SK-N-SH treated with all-trans-retinoic acid at 6 μM for 48 hours (cell line): ENCODE results near the gene ALOX5.

Experiments
- ATAC-seq: fragments of 200-7000 bp; cut with Tn5 transposase; 3 replicates; pipeline ENCODE4 v1.9.1; 2020; ENCODE audit warnings: mild to moderate bottlenecking, moderate library complexity
- ARNTL ChIP-seq: fragments of 450-650 bp; formaldehyde crosslinking; IDR thresholded peaks from 2 replicates; pipeline ENCODE4 v1.5.0; 2020; ENCODE audit warnings: low read depth, mild to moderate bottlenecking, moderate library complexity, borderline replicate concordance
- BACH2 ChIP-seq: fragments of 250-450 bp; sonication (Bioruptor Pico); IDR thresholded peaks from 2 replicates; pipeline ENCODE4 v1.9.0; 2021; ENCODE audit warnings: mild to moderate bottlenecking, borderline replicate concordance
- CSDC2 ChIP-seq: fragments of 250-450 bp; sonication (Bioruptor Pico); IDR thresholded peaks from 2 replicates; pipeline ENCODE4 v1.5.0; 2020; ENCODE audit warnings: mild to moderate bottlenecking, moderate library complexity
- ESRRG ChIP-seq: fragments of 250-450 bp; sonication (Bioruptor Pico); IDR thresholded peaks from 2 replicates; pipeline ENCODE4 v1.6.1; 2021; ENCODE audit warnings: mild to moderate bottlenecking
- ISL1 ChIP-seq: fragments of 250-450 bp; sonication (Bioruptor Pico); IDR thresholded peaks from 2 replicates; pipeline ENCODE4 v2.1.2; 2022; ENCODE audit warnings: mild to moderate bottlenecking, moderate library complexity
- OSR1 ChIP-seq: fragments of 250-450 bp; sonication (Bioruptor Pico); IDR thresholded peaks from 2 replicates; pipeline ENCODE4 v1.8.0; 2022; ENCODE audit warnings: moderate library complexity, mild to moderate bottlenecking, inconsistent platforms
- PPARA ChIP-seq: fragments of 250-450 bp; sonication (Bioruptor Pico); IDR thresholded peaks from 2 replicates; pipeline ENCODE4 v1.5.0; 2020; ENCODE audit warnings: mild to moderate bottlenecking, borderline replicate concordance
- RARB ChIP-seq: fragments of 250-450 bp; sonication (Bioruptor Pico); IDR thresholded peaks from 2 replicates; pipeline ENCODE4 v1.8.0; 2021; ENCODE audit warnings: mild to moderate bottlenecking, moderate library complexity
- SNAI2 ChIP-seq: fragments of 250-450 bp; sonication (Bioruptor Pico); IDR thresholded peaks from 2 replicates; pipeline ENCODE4 v1.5.0; 2020; ENCODE audit warnings: mild to moderate bottlenecking, moderate library complexity
- TCF4 ChIP-seq: fragments of 250-450 bp; sonication (Bioruptor Pico); IDR thresholded peaks from 2 replicates; pipeline ENCODE4 v1.8.0; 2021; ENCODE audit warnings: mild to moderate bottlenecking, moderate library complexity, borderline replicate concordance
- TOX ChIP-seq: fragments of 250-450 bp; sonication (Bioruptor Pico); IDR thresholded peaks from 2 replicates; pipeline ENCODE4 v1.8.0; 2021; ENCODE audit warnings: mild to moderate bottlenecking, moderate library complexity, borderline replicate concordance
- ZC3H10 ChIP-seq: fragments of 250-450 bp; sonication (Bioruptor Pico); IDR thresholded peaks from 2 replicates; pipeline ENCODE4 v1.5.1; 2021; ENCODE audit warnings: mild to moderate bottlenecking, moderate library complexity
- ZFP3 ChIP-seq: fragments of 250-450 bp; sonication (Bioruptor Pico); IDR thresholded peaks from 2 replicates; pipeline ENCODE4 v1.5.0; 2020; ENCODE audit warnings: mild to moderate bottlenecking, moderate library complexity
- ZFP30 ChIP-seq: fragments of 450-650 bp; formaldehyde crosslinking; IDR thresholded peaks from 2 replicates; pipeline ENCODE4 v1.5.0; 2022; ENCODE audit warnings: mild to moderate bottlenecking, moderate library complexity
- ZNF565 ChIP-seq: fragments of 450-650 bp; formaldehyde crosslinking; conservative IDR thresholded peaks from 2 replicates; pipeline ENCODE4 v1.5.0; 2020; ENCODE audit warnings: low read depth, mild to moderate bottlenecking, moderate library complexity
- ZNF70 ChIP-seq: fragments of 450-650 bp; formaldehyde crosslinking; IDR thresholded peaks from 2 replicates; pipeline ENCODE4 v1.5.0; 2020; ENCODE audit warnings: mild to moderate bottlenecking, moderate library complexity
- ZNF8 ChIP-seq: fragments of 450-650 bp; formaldehyde crosslinking; IDR thresholded peaks from 2 replicates; pipeline ENCODE4 v1.5.0; 2020; ENCODE audit warnings: mild to moderate bottlenecking, moderate library complexity
- TF ChIP-seq, protein P1 (sequence below): fragments of 250-450 bp; sonication (Bioruptor Pico); IDR thresholded peaks from 2 replicates; pipeline ENCODE4 v1.8.0; 2021; ENCODE audit warnings: low read depth, mild to moderate bottlenecking, moderate library complexity, borderline replicate concordance
- TF ChIP-seq, protein P2 (sequence below): fragments of 250-450 bp; sonication (Bioruptor Pico); IDR thresholded peaks from 2 replicates; pipeline ENCODE4 v1.5.1; 2021; ENCODE audit warnings: mild to moderate bottlenecking, moderate library complexity
- TF ChIP-seq, protein P3 (sequence below): fragments of 250-450 bp; sonication (Bioruptor Pico); IDR thresholded peaks from 2 replicates; pipeline ENCODE4 v1.5.1; 2020; ENCODE audit warnings: low read depth, mild to moderate bottlenecking, moderate library complexity
- TF ChIP-seq, protein P4 (sequence below): fragments of 250-450 bp; sonication (Bioruptor Pico); IDR thresholded peaks from 2 replicates; pipeline ENCODE4 v1.8.0; 2020; ENCODE audit warnings: mild to moderate bottlenecking, moderate library complexity, borderline replicate concordance
- TF ChIP-seq, protein P5 (sequence below): fragments of 250-450 bp; sonication (Bioruptor Pico); IDR thresholded peaks from 2 replicates; pipeline ENCODE4 v1.5.0; 2020; ENCODE audit warnings: mild to moderate bottlenecking, moderate library complexity

The ALOX5 gene

DNA sequence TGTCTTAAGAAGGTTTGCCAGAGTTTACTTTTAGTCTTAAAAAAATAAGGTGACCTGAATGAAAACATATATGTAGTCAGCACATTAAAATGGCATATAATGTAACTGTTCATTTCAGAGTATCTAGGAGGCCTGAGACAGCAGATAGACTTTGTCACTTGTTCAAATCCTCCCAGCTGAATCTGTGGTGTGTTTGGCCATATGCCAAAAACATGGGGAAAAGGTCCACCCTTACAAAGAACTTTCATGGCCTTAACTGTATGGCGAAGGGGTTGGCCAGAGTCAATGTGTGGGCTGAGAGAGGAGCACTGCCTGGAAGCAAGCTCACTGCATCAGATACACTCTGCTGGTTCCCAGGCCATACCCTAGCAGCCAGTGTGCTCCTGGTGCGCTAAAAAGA, 113.7 kb downstream of the ALOX5 start (continued):
- TF ChIP-seq, protein P1, sequence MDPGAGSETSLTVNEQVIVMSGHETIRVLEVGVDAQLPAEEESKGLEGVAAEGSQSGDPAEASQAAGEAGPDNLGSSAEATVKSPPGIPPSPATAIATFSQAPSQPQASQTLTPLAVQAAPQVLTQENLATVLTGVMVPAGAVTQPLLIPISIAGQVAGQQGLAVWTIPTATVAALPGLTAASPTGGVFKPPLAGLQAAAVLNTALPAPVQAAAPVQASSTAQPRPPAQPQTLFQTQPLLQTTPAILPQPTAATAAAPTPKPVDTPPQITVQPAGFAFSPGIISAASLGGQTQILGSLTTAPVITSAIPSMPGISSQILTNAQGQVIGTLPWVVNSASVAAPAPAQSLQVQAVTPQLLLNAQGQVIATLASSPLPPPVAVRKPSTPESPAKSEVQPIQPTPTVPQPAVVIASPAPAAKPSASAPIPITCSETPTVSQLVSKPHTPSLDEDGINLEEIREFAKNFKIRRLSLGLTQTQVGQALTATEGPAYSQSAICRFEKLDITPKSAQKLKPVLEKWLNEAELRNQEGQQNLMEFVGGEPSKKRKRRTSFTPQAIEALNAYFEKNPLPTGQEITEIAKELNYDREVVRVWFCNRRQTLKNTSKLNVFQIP (CRISPR knock-in tag) = no peak
- TF ChIP-seq, protein P2, sequence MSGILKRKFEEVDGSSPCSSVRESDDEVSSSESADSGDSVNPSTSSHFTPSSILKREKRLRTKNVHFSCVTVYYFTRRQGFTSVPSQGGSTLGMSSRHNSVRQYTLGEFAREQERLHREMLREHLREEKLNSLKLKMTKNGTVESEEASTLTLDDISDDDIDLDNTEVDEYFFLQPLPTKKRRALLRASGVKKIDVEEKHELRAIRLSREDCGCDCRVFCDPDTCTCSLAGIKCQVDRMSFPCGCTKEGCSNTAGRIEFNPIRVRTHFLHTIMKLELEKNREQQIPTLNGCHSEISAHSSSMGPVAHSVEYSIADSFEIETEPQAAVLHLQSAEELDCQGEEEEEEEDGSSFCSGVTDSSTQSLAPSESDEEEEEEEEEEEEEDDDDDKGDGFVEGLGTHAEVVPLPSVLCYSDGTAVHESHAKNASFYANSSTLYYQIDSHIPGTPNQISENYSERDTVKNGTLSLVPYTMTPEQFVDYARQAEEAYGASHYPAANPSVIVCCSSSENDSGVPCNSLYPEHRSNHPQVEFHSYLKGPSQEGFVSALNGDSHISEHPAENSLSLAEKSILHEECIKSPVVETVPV (CRISPR knock-in tag) = no peak

DNA sequence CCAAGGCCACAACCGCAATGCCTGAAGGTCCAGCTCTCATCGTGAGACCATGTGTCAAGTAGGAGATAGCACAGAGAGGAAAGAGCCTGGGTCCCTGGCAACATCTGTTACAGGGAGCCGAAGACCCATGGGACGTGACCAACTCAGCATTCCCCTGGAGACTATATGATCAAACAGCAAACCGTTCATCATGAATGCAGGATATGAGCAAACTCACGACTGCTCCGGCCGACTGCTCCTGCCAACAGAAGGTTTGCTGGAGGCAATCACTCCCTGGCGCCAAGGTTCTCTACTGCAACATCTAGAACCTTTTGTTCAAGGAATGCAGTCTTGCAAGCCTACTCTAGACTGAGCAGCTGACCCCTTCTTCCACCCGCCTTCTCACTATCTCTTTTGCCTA, 114.3 kb downstream of the ALOX5 start:
- TF ChIP-seq, protein P3, sequence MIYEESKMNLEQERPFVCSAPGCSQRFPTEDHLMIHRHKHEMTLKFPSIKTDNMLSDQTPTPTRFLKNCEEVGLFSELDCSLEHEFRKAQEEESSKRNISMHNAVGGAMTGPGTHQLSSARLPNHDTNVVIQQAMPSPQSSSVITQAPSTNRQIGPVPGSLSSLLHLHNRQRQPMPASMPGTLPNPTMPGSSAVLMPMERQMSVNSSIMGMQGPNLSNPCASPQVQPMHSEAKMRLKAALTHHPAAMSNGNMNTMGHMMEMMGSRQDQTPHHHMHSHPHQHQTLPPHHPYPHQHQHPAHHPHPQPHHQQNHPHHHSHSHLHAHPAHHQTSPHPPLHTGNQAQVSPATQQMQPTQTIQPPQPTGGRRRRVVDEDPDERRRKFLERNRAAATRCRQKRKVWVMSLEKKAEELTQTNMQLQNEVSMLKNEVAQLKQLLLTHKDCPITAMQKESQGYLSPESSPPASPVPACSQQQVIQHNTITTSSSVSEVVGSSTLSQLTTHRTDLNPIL (CRISPR knock-in tag) = no peak
- no peak for TF ChIP-seq ZFP3 (CRISPR knock-in tag)
- TF ChIP-seq TCF4 (CRISPR knock-in tag) = no peak
- no peak for TF ChIP-seq PPARA
- TF ChIP-seq TOX (CRISPR knock-in tag) = no peak
- no peak for TF ChIP-seq RARB
- ATAC-seq = no peak

DNA sequence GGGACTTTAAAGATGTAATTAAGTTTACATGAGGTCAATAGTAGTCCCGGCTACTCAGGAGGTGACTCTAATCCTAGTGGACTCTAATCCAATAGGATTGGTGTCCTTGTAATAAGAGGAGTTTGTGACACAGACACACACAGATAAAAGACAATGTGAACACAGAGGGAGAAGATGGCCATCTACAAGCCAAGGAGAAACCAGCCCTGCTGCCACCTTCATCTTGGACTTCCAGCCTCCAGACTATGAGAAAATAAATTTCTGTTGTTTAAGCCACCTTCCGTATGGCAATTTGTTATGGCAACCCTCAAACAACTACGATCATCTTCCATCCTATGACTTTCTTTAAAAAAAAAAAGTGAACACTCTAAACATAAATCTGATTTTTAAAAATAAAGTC, 116.3 kb downstream of the ALOX5 start:
- no peak for ATAC-seq
- TF ChIP-seq, protein P4, sequence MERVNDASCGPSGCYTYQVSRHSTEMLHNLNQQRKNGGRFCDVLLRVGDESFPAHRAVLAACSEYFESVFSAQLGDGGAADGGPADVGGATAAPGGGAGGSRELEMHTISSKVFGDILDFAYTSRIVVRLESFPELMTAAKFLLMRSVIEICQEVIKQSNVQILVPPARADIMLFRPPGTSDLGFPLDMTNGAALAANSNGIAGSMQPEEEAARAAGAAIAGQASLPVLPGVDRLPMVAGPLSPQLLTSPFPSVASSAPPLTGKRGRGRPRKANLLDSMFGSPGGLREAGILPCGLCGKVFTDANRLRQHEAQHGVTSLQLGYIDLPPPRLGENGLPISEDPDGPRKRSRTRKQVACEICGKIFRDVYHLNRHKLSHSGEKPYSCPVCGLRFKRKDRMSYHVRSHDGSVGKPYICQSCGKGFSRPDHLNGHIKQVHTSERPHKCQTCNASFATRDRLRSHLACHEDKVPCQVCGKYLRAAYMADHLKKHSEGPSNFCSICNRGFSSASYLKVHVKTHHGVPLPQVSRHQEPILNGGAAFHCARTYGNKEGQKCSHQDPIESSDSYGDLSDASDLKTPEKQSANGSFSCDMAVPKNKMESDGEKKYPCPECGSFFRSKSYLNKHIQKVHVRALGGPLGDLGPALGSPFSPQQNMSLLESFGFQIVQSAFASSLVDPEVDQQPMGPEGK = no peak
- TF ChIP-seq, protein P2 (CRISPR knock-in tag) = no peak
- TF ChIP-seq TCF4 (CRISPR knock-in tag) (no peak), ZC3H10 (CRISPR knock-in tag) (no peak), RARB (no peak), SNAI2 (no peak), ZNF565 (CRISPR knock-in tag) (no peak), ARNTL (no peak), ZNF8 (CRISPR knock-in tag) (no peak), CSDC2 (no peak), ZNF70 (CRISPR knock-in tag) (no peak), TOX (CRISPR knock-in tag) (no peak), ISL1 (CRISPR knock-in tag) (no peak), OSR1 (CRISPR knock-in tag) (no peak), ESRRG (no peak), PPARA (no peak), ZFP30 (no peak), BACH2 (CRISPR knock-in tag) (no peak)
- TF ChIP-seq, protein P5, sequence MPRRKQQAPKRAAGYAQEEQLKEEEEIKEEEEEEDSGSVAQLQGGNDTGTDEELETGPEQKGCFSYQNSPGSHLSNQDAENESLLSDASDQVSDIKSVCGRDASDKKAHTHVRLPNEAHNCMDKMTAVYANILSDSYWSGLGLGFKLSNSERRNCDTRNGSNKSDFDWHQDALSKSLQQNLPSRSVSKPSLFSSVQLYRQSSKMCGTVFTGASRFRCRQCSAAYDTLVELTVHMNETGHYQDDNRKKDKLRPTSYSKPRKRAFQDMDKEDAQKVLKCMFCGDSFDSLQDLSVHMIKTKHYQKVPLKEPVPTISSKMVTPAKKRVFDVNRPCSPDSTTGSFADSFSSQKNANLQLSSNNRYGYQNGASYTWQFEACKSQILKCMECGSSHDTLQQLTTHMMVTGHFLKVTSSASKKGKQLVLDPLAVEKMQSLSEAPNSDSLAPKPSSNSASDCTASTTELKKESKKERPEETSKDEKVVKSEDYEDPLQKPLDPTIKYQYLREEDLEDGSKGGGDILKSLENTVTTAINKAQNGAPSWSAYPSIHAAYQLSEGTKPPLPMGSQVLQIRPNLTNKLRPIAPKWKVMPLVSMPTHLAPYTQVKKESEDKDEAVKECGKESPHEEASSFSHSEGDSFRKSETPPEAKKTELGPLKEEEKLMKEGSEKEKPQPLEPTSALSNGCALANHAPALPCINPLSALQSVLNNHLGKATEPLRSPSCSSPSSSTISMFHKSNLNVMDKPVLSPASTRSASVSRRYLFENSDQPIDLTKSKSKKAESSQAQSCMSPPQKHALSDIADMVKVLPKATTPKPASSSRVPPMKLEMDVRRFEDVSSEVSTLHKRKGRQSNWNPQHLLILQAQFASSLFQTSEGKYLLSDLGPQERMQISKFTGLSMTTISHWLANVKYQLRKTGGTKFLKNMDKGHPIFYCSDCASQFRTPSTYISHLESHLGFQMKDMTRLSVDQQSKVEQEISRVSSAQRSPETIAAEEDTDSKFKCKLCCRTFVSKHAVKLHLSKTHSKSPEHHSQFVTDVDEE (CRISPR knock-in tag) = no peak
- TF ChIP-seq, protein P1 (CRISPR knock-in tag) = no peak
